Common myeloid progenitor, CD34-positive (primary cell): ENCODE data around the gene TIMM22.
A peak's percentile ranks its signal among the peaks of the same experiment; 100 is the strongest.

Experiments
- CTCF ChIA-PET: fragments of 350-600 bp; sonication (Branson Sonifier 250); formaldehyde crosslinking; loops from one replicate; lab custom pipeline; 2021; ENCODE audit warnings: antibody characterized with exemption; lab: Charles Lee
- POLR2A ChIA-PET: fragments of 350-600 bp; sonication (Branson Sonifier 250); formaldehyde crosslinking; loops from one replicate; lab custom pipeline; 2021; ENCODE audit warnings: antibody characterized with exemption; lab: Charles Lee
- DNase-seq, 3 donors: peaks; one replicate each; pipeline versions ENCODE4 v3.0.0 to v3.0.0-alpha.2; 2013
- H3K27ac ChIP-seq, 2 experiments: 1 replicate in 1 of 2; 2 replicates in 1 of 2; pipeline ENCODE4 v1.7.0; 2013; ENCODE audit warnings: inconsistent platforms in 2 of 2, low read length in 2 of 2, mild to moderate bottlenecking in 2 of 2, low read depth in 1 of 2, moderate library complexity in 1 of 2; ENCODE audit not compliant: severe bottlenecking in 2 of 2, insufficient read depth in 1 of 2, poor library complexity in 1 of 2
- H3K27me3 ChIP-seq, 5 experiments: replicated peaks in 2 of 5; 1 replicate in 3 of 5; 2 replicates in 2 of 5; pipeline versions ENCODE4 v1.6.1 to v1.7.0; 2013; ENCODE audit warnings: low read length in 4 of 5, mild to moderate bottlenecking in 2 of 5, moderate library complexity in 2 of 5, inconsistent platforms in 1 of 5; ENCODE audit not compliant: insufficient read depth in 5 of 5, control insufficient read depth in 4 of 5
- H3K36me3 ChIP-seq, 4 experiments: 1 replicate in 2 of 4; 2 replicates in 2 of 4; pipeline versions ENCODE4 v1.6.1 to v1.7.0; 2013; ENCODE audit warnings: low read length in 3 of 4, control low read depth in 1 of 4, mild to moderate bottlenecking in 1 of 4; ENCODE audit not compliant: control insufficient read depth in 4 of 4, insufficient read depth in 4 of 4
- H3K4me1 ChIP-seq, 4 experiments: 1 replicate in 3 of 4; 2 replicates in 1 of 4; pipeline versions ENCODE4 v1.6.1 to v1.7.1; 2013; ENCODE audit warnings: low read length in 3 of 4, mild to moderate bottlenecking in 3 of 4, control low read depth in 1 of 4, inconsistent platforms in 1 of 4, moderate library complexity in 1 of 4; ENCODE audit not compliant: control insufficient read depth in 4 of 4, insufficient read depth in 4 of 4; ENCODE audit errors: control extremely low read depth in 1 of 4
- H3K4me3 ChIP-seq, 7 experiments: 1 replicate in 4 of 7; 2 replicates in 3 of 7; pipeline versions ENCODE4 v1.5.1 to v1.7.0; 2013; ENCODE audit warnings: mild to moderate bottlenecking in 7 of 7, low read length in 6 of 7, moderate library complexity in 6 of 7, inconsistent platforms in 2 of 7, low read depth in 2 of 7, control low read depth in 1 of 7; ENCODE audit not compliant: insufficient read depth in 4 of 7, control insufficient read depth in 1 of 7; ENCODE audit errors: extremely low read depth in 1 of 7
- H3K9me3 ChIP-seq, 5 experiments: 1 replicate in 4 of 5; 2 replicates in 1 of 5; pipeline versions ENCODE4 v1.6.1 to v1.7.1; 2013; ENCODE audit warnings: low read length in 4 of 5, mild to moderate bottlenecking in 2 of 5, inconsistent platforms in 1 of 5, low read depth in 1 of 5, moderate library complexity in 1 of 5; ENCODE audit not compliant: control insufficient read depth in 4 of 5, insufficient read depth in 2 of 5; ENCODE audit errors: control extremely low read depth in 1 of 5
- WGBS: methylation state at CpG from one replicate; pipeline ENCODE4 v1.1.5; 2013; ENCODE audit not compliant: insufficient coverage; 5-methylcytosine and 5-hydroxymethylcytosine counted together

The TIMM22 gene

DNA sequence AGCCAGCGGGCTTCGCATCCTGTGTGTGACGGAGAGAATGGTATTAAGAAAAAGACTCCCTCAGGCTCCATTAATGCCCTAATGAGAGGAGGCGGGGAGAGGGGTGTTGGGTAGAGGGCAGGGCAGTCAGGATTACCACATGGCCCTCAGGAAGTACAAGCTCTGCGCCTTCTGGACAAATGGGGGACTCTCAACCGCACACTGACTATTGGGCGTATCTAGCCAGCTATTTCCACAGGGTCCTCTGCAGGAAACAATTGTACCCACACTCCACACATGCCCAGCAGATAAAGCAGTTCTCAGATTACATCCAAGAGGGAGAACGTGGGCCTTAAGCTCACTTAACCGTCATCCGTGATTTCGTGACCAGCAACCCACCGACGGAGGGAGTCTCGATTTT is 32.1 kb upstream of the TIMM22 start:
- CTCF ChIA-PET: interaction anchor here (0.6 to 1.4 kb wide), 2 partner anchors 16 to 86 kb away, joined by 3 to 6 read pairs; no protein-coding TSS in a partner anchor
- H3K27ac ChIP-seq: no peak overlapping the region
- POLR2A ChIA-PET: interaction anchor here (0.6 kb wide), 1 partner anchor 1560 kb away, joined by 3 read pairs; no protein-coding TSS in a partner anchor
- no peaks in the 10 kb centered on the region for H3K9me3 ChIP-seq
- no peaks in the 10 kb centered on the region for H3K36me3 ChIP-seq
- peak in 1 of 3 donors; percentile 29 for DNase-seq
- 56% methylated on average over 9 of the region's 14 CpGs for WGBS
- no peaks in the 10 kb centered on the region for H3K4me1 ChIP-seq
- H3K27me3 ChIP-seq: peaks cover 5 to 49% (median 12%) of the 10 kb centered on the region in 5 experiments
- H3K4me3 ChIP-seq: no peak overlapping the region

DNA sequence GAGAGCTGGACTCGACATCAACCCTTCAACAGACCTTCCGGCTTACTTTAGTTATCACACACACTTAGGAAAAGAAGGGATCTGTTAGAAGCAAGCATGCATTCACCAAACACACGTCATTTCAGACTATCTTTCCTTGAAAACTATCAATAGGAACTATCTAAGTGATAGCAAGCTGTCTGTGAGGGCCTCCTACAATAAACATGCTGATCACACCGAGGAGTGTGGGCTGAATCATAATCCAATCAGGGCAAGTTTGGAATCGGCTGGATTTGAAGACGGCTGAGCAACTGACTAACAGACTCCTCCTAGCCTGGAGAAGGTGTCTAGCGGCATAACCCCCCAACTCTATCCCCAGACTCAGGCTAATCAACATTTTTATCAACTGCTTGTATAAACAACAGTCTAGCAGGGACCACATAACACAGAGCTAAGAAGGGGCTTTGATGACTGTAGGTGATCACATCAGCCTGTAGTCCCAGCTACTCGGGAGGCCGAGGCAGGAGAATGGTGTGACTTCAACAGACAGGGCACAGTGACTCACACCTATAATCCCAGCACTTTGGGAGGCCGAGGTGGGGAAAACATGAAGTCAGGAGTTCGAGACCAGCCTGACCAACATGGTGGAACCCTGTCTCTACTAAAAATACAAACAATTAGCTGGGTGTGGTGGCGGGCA is 31.5 kb upstream of the TIMM22 start:
- Histone ChIP-seq H3K27ac (no peak overlapping the region), H3K36me3 (no peaks in the 10 kb centered on the region), H3K4me3 (no peak overlapping the region), H3K27me3 (peaks cover 5 to 54% (median 15%) of the 10 kb centered on the region in 5 experiments), H3K9me3 (no peaks in the 10 kb centered on the region), H3K4me1 (no peaks in the 10 kb centered on the region)
- 88% methylated on average over 10 of the region's 12 CpGs for WGBS
- CTCF ChIA-PET: interaction anchor here (0.6 to 1.4 kb wide), 3 partner anchors 12 to 86 kb away, joined by 3 to 6 read pairs (median 3); no protein-coding TSS in a partner anchor
- no peak for DNase-seq
- POLR2A ChIA-PET: interaction anchor here (0.6 kb wide), 1 partner anchor 1559 kb away, joined by 3 read pairs; no protein-coding TSS in a partner anchor

DNA sequence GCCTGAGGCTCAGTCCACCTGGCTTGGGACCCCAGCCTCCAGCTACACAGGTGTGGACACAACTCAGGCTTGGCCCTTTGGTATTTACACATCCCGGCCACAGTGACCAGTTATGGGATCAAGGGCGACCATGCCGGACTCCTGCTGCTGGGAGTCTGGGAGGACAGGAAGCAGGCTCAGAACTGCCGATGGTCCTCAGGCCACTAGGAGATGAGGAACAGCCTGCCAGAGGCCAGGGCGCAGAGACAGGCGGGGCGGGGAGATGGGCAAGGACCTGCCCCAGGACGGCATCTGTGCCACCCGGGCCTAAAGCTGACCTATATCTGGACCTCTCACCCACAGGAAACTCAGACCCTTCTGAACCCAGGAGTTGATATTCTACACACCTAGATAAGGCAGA is 29.8 kb upstream of the TIMM22 start:
- H3K27ac ChIP-seq: no peak overlapping the region
- no peak for DNase-seq
- peaks cover 5 to 61% (median 15%) of the 10 kb centered on the region in 5 experiments for H3K27me3 ChIP-seq
- ChIA-PET POLR2A (no interaction called here), CTCF (no interaction called here)
- WGBS: 98% methylated on average over 7 of the region's 9 CpGs
- no peaks in the 10 kb centered on the region for H3K9me3 ChIP-seq
- H3K36me3 ChIP-seq: no peaks in the 10 kb centered on the region
- no peak overlapping the region for H3K4me3 ChIP-seq
- H3K4me1 ChIP-seq: no peaks in the 10 kb centered on the region

DNA sequence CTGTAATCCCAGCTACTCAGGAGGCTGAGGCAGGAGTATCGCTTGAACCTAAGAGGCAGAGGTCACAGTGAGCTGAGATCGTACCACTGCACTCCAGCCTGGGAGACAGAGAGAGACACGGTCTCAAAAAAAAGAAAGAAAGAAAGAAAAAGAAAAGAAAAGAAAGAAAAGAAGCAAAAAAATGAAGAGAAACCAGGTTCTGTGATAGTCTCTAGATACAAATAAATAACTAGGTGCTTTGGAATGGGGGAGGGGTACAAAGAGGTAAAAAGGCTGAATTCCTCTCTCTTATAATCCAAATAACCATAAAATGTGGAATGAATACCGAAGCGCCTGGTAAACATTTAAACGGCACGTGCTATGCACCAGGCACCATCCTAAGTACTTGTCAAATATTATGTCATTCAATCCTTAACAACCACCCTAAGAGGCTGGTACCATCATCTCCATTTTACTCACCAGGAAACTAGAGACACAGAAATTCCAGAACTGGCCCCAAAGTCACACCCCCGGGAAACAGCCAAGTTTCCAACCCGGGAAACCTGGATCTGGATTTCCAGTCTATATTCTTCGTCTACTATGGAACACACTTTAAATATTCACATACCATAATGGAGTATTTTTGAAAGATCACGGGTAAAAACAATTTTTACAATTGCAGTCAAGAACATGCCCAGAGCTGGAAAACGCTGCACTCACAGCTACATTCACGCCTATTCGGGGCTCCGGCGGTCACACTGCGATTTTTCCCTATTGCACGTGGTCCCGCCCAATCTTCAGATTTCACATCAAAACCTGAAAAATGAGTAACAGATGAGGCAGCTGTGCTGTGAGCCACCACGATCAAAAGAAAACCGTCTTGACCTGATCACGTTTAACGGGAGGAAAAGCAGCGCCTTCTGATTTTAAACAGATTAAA is 27.9 kb upstream of the TIMM22 start:
- no peaks in the 10 kb centered on the region for H3K4me1 ChIP-seq
- 92% methylated on average over 18 of the region's 24 CpGs for WGBS
- CTCF ChIA-PET: interaction anchor here (1.5 kb wide), 1 partner anchor 25 kb away, joined by 3 read pairs; no protein-coding TSS in a partner anchor

DNA sequence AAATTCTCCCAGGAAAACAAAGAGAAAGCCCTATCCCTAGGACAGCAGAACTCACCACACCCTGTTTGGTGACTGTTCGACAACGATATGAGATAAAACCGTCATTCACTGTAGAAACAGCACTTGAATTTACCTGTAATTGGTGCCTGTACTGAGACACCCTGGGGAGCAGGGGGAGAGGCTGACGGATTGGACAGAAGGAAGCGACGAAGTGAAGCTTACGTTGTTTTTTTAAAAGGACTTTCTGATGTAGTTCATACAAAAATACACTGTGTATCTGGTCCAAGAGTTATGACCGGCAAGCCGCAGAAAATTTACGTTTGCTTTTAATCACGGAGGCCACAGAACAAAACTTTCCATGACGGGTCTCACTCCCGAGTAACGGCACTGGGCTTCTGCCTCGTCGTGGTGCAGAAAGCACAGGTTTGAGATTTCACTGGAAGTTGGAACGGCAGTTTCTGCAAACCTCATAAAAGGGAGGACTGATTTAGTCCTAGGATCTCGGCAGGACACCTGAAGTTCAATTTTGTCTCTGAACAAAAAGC is 27.0 kb upstream of the TIMM22 start:
- H3K9me3 ChIP-seq: no peaks in the 10 kb centered on the region
- no peak overlapping the region for H3K27ac ChIP-seq
- peaks cover 3 to 47% (median 14%) of the 10 kb centered on the region in 5 experiments for H3K27me3 ChIP-seq
- H3K36me3 ChIP-seq: no peaks in the 10 kb centered on the region
- H3K4me1 ChIP-seq: no peaks in the 10 kb centered on the region
- ChIA-PET CTCF (interaction anchor here (1.5 kb wide), 1 partner anchor 26 kb away, joined by 3 read pairs; no protein-coding TSS in a partner anchor), POLR2A (no interaction called here)
- H3K4me3 ChIP-seq: peak overlapping the region in 2 of 7 experiments; percentile 15 to 42
- WGBS: 32% methylated on average over 12 of the region's 18 CpGs
- DNase-seq: peak in 1 of 3 donors; percentile 52

More for the DNA sequence above, 27.9 kb upstream of the TIMM22 start:
- H3K36me3 ChIP-seq: no peaks in the 10 kb centered on the region
- POLR2A ChIA-PET: no interaction called here
- H3K9me3 ChIP-seq: no peaks in the 10 kb centered on the region
- H3K27ac ChIP-seq: no peak overlapping the region
- no peak for DNase-seq
- peaks cover 4 to 54% (median 14%) of the 10 kb centered on the region in 5 experiments for H3K27me3 ChIP-seq
- no peak overlapping the region for H3K4me3 ChIP-seq

DNA sequence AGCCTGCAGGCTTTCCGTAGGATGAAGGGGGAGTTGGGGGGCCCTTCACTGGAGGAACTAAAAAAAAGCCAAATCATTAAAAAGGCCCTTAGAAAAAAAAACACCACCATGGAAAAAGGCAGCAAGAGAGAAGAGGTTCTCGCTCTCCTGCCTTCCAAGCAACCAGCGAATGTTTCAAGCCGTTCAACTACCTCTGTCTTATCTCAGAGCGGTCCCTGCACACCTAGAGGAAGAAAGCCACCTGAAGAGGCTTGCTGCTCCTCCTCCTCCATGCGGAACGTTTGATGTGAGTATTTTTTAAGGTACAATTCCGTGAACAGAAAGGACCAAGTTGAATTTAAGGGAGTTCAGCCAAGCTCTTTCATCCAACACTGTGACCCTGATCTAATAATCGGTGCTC is 26.6 kb upstream of the TIMM22 start:
- Histone ChIP-seq H3K27ac (no peak overlapping the region), H3K36me3 (no peaks in the 10 kb centered on the region), H3K4me1 (no peaks in the 10 kb centered on the region), H3K27me3 (peaks cover 2 to 47% (median 13%) of the 10 kb centered on the region in 5 experiments), H3K9me3 (no peaks in the 10 kb centered on the region), H3K4me3 (peak overlapping the region in 1 of 7 experiments; percentile 42)
- CTCF ChIA-PET: interaction anchor here (1.5 kb wide), 1 partner anchor 26 kb away, joined by 3 read pairs; no protein-coding TSS in a partner anchor
- POLR2A ChIA-PET: no interaction called here
- 70% methylated on average over 2 of the region's 9 CpGs for WGBS
- no peak for DNase-seq
